Cardiac muscle cell (in vitro differentiated cells and primary cell): ENCODE results near the gene ITIH1. TPM values are rescaled to one million over a fixed set of nuclear protein-coding genes. Genes with fewer than 3 reads are reported as not detected.

Source experiments
- DNase-seq, 2 donors: peaks; one replicate each; pipeline versions ENCODE4 v3.0.0 to v3.0.0-alpha.2; 2010 to 2017; ENCODE audit warnings: low read depth in 1 of 2, low spot score in 1 of 2
- H3K27ac ChIP-seq: fragments of 200-600 bp; sonication (generic); 2 replicates; pipeline ENCODE4 v1.5.1; 2016
- H3K27me3 ChIP-seq: fragments of 200-600 bp; sonication (generic); 2 replicates; pipeline ENCODE4 v1.6.0; 2016; ENCODE audit warnings: control low read depth
- H3K36me3 ChIP-seq: fragments of 200-600 bp; sonication (generic); 2 replicates; pipeline ENCODE4 v1.5.1; 2016; ENCODE audit warnings: control low read depth
- H3K4me1 ChIP-seq: fragments of 200-600 bp; sonication (generic); 2 replicates; pipeline ENCODE4 v1.8.1; 2017; ENCODE audit warnings: low read depth, mild to moderate bottlenecking, mixed run types
- H3K4me3 ChIP-seq: fragments of 200-600 bp; sonication (generic); 2 replicates; pipeline ENCODE4 v1.5.1; 2016; ENCODE audit warnings: mild to moderate bottlenecking
- H3K9me3 ChIP-seq: fragments of 200-600 bp; sonication (generic); 2 replicates; pipeline ENCODE4 v1.5.1; 2017; ENCODE audit warnings: low read depth, mild to moderate bottlenecking, control low read depth
- polyA plus RNA-seq: library from polyadenylated mRNA; unstranded; fragments of >200 nt; fragmentation: Nextera tagmentation; extraction: Ambion mirVana; gene quantifications from 2 replicates; pipeline ENCODE4 v1.2.1, GENCODE V29; 2016
- total RNA-seq: library from RNA; depleted of rRNA; stranded (reverse); fragments of >200 nt; gene quantifications from 2 replicates; pipeline ENCODE4 v1.2.3, GENCODE V29; 2016
- TF ChIP-seq, protein P1 (sequence below): IDR thresholded peaks from 2 replicates; pipeline ENCODE4 v1.5.1; 2012; ENCODE audit warnings: low read depth, mild to moderate bottlenecking, low read length

ITIH1 gene
- total and polyA plus RNA-seq, 2 experiments from 2014 or later: 0.20 TPM; not detected in 1

DNA sequence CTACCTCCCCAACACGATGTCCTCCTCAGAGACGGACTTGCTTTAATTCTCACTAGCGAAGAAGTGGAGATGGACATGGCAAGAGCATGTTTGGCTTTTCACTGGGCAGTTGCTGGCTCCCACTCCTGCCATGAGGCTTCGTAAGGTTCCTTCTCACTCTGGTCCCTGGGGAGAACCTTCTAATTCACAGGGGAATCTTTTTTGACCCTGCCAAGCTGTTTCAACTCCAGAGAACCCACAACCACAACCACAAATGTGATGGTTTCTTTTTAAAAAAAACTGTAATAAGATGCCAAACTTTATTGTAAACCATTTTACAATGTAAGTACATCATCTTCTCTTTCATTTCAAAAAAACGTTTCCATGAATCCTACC is 59.1 kb downstream of the ITIH1 start:
- no peaks in the 10 kb centered on the region for H3K4me1 ChIP-seq
- TF ChIP-seq, protein P1, sequence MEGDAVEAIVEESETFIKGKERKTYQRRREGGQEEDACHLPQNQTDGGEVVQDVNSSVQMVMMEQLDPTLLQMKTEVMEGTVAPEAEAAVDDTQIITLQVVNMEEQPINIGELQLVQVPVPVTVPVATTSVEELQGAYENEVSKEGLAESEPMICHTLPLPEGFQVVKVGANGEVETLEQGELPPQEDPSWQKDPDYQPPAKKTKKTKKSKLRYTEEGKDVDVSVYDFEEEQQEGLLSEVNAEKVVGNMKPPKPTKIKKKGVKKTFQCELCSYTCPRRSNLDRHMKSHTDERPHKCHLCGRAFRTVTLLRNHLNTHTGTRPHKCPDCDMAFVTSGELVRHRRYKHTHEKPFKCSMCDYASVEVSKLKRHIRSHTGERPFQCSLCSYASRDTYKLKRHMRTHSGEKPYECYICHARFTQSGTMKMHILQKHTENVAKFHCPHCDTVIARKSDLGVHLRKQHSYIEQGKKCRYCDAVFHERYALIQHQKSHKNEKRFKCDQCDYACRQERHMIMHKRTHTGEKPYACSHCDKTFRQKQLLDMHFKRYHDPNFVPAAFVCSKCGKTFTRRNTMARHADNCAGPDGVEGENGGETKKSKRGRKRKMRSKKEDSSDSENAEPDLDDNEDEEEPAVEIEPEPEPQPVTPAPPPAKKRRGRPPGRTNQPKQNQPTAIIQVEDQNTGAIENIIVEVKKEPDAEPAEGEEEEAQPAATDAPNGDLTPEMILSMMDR: no peak
- H3K4me3 ChIP-seq: no peak overlapping the region
- H3K9me3 ChIP-seq: no peaks in the 10 kb centered on the region
- H3K27me3 ChIP-seq: no peaks in the 10 kb centered on the region
- no peak overlapping the region for H3K27ac ChIP-seq
- H3K36me3 ChIP-seq: no peaks in the 10 kb centered on the region
- no peak for DNase-seq

DNA sequence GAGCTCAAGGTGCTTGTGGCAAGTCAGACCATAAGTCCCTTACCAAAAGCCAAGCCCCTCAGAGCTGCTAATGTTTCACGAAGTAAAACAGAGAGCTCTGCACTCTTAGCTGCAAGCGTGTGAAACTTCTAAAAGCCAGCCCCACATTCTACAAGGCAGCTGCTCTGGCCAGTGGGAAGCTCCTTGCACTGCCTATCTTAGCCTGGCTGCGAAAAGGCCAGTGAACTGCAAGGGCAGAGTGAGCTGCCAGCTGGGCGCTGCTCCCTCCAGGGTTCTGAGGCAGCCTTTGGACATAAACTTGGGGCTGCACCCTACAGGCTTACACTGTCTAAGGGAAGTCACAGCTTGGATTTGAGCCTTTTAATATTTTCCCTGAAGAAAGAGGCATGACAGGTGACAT is 59.6 kb downstream of the ITIH1 start:
- H3K9me3 ChIP-seq: no peaks in the 10 kb centered on the region
- DNase-seq: no peak
- TF ChIP-seq, protein P1: no peak
- H3K4me1 ChIP-seq: no peaks in the 10 kb centered on the region
- H3K27me3 ChIP-seq: no peaks in the 10 kb centered on the region
- H3K27ac ChIP-seq: no peak overlapping the region
- H3K36me3 ChIP-seq: no peaks in the 10 kb centered on the region
- H3K4me3 ChIP-seq: no peak overlapping the region

DNA sequence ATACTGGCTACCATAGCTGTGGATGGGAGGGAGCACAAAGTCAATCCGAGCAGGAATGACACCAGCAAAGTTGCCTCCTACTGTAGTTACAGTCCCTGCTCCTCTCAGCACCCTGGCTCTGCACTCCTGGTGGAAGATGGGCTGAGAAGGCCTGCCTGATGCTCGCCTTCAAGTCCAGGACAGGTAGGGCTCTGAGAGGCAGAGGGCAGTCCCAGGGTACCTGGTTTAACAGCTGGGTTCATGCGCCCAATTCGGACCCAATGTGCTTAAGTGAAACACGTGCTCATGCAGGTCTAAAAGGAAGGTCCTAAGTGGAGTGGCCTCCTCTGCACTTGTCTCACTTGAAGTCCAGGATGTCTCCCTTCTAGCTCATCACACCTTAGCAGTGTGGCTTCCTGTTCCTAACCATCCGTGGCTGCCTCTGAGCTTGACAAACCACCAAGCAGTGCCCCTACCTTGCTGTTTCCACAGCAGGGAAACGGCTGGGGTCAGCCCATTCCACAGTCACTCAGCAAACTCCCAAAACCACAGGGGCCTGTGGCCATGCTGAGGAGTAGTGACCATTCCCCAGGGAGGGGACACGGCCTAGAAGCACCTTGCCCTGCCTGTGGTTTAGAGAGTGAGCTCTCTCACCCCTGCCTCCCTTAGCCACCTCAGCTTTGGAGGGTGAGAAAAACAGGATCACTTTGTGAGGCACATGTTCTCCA is 61.3 kb downstream of the ITIH1 start:
- no peaks in the 10 kb centered on the region for H3K9me3 ChIP-seq
- no peak for DNase-seq
- no peak overlapping the region for H3K4me3 ChIP-seq
- no peaks in the 10 kb centered on the region for H3K4me1 ChIP-seq
- H3K36me3 ChIP-seq: no peaks in the 10 kb centered on the region
- no peaks in the 10 kb centered on the region for H3K27me3 ChIP-seq
- H3K27ac ChIP-seq: no peak overlapping the region
- TF ChIP-seq, protein P1: no peak

DNA sequence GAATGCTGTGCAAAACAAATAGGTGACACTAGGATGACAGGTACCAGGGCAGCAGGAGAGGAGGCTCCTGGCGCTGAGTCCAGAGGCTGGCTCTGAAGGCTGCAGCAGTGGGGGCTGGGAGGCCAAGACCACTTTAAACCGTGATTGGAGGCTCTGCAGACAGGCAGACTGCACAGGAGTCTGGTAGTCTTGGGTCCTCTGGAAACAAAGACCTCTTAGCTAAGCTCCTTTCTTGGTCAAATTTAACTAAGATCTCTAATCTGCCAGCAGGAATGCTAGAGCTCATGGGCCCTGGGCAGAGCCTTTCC is 61.8 kb downstream of the ITIH1 start:
- TF ChIP-seq, protein P1: no peak
- no peak for DNase-seq
- H3K27me3 ChIP-seq: no peaks in the 10 kb centered on the region
- H3K27ac ChIP-seq: no peak overlapping the region
- no peaks in the 10 kb centered on the region for H3K4me1 ChIP-seq
- H3K36me3 ChIP-seq: no peaks in the 10 kb centered on the region
- no peaks in the 10 kb centered on the region for H3K9me3 ChIP-seq
- H3K4me3 ChIP-seq: no peak overlapping the region

DNA sequence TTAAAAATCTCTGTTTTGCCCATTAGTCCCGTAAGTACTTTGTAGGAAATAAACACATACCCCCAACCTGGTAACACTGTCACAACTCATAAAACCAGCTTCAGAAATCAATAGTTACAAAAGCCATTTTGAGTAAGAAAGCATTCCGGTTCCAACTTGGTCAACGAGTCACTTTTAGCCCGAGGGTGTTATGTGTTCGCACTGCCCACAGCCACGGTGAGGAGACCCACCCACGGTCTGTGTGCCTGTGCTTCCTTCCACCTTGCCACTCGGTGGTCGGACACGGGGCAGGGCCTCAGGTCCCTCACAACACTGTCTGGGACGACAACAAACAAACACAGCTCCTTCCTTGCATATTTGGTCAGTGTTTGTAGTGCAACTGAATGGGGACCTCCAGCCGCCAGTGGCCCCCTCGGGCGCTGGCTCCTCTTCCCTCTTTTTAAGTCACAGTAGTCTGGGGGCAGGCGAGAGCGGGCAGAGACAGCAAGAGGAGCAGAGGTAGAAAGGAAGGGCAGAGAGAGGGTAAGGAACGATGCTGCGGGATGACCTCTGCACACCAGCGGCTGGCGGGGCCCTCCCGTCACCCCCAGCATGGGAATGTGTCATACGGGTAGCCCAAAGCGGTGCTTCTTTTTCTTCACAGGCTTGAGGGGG is 62.6 kb downstream of the ITIH1 start:
- no peak for DNase-seq
- H3K27ac ChIP-seq: no peak overlapping the region
- H3K36me3 ChIP-seq: no peaks in the 10 kb centered on the region
- no peaks in the 10 kb centered on the region for H3K4me1 ChIP-seq
- H3K9me3 ChIP-seq: no peaks in the 10 kb centered on the region
- H3K4me3 ChIP-seq: no peak overlapping the region
- no peaks in the 10 kb centered on the region for H3K27me3 ChIP-seq
- TF ChIP-seq, protein P1: no peak
